Stimulated activated CD8-positive, alpha-beta memory T cell treated with anti-CD3 and anti-CD28 coated beads, Interleukin-4, amount 100 ng/mL, for 48 hours (primary cell): ENCODE measurements around the gene TICAM2.

Source experiments
- DNase-seq: peaks from one replicate; pipeline ENCODE4 v3.0.0-alpha.2; 2020

The TICAM2 gene

DNA sequence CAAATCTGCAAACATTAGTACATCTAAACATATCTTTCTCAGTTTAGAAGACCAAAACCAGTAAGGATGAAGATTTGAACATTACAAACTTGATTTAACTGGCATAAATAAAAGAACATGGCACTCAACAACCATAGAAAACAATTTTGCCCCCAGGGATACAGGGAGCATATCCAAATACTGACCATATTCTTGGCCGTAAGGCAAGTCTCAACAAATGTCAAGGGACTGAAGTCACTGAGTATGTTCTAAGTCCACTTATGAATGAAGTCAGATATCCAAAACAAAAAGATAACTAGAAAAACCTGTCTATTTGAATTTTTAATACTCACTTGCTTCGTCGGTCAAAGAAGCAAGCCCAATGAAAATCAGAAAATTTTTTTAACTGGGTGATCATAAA is 71.9 kb downstream of the TICAM2 start:
- DNase-seq: no peak
